Measurements from ENCODE around the gene NVL.
"Not testable (repeated sequence)": the region's sequence is repeated elsewhere in the genome, so short reads cannot be mapped to it uniquely, and the experiment has no call there.

The NVL gene

GRCh38 chr1:224321706-224322105 is 8.3 kb downstream of the NVL start:
- Histone ChIP-seq H3K4me1 (ENCODE audit: insufficient read depth, low read length) (no peaks in the 10 kb centered on the region), H3K9me3 (ENCODE audit: control insufficient read depth, insufficient read depth, low read length) (no peaks in the 10 kb centered on the region), H3K36me3 (ENCODE audit: insufficient read depth, low read length) (no peaks in the 10 kb centered on the region; the same call in 1 of the 2 replicates), H3K9ac (ENCODE audit: low read depth, low read length) (no peak overlapping the region)

DNA sequence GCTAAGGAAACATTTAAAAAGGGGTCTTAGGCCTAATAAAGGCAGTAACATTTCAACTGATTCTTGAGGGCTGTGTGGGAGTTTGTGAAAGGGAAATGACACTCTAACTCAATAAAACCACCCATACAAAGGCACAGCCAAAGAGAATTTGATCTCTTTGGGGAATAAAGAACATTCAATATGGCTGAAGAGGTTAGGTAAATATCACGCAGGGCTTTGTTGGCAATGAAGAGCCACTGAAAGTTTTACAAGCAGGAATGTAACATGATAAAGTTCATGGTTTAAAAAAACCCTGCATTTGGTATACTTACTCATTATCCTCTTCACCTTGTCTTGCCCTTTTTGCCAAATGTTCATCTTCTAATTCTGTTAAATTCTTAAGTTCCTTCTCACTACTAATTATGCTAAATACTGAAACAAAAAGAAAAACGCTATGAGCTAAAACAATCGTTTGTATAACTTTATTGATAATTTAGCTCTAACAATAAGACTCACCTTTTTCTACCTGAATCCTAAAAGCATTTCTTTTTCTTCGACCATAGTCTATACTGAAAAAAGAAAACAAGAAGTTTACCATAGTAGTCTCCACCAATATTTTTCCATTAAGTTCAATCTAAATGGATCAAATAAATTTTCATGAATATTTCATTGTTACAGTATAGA is 12.5 kb downstream of the NVL start:
- H3K4me1 ChIP-seq (ENCODE audit: insufficient read depth, low read length), result no peaks in the 10 kb centered on the region
- no peak overlapping the region for H3K9ac ChIP-seq (ENCODE audit: low read depth, low read length)
- H3K36me3 ChIP-seq (ENCODE audit: insufficient read depth, low read length), result 0 out of 2 replicates have a peak, but pooled peaks cover 5% of the 10 kb centered on the region
- H3K9me3 ChIP-seq (ENCODE audit: control insufficient read depth, insufficient read depth, low read length), result no peaks in the 10 kb centered on the region

GRCh38 chr1:224312025-224312424 is 17.9 kb downstream of the NVL start:
- no peaks in the 10 kb centered on the region for H3K4me1 ChIP-seq (ENCODE audit: insufficient read depth, low read length)
- no peaks in the 10 kb centered on the region for H3K9me3 ChIP-seq (ENCODE audit: control insufficient read depth, insufficient read depth, low read length)
- H3K36me3 ChIP-seq (ENCODE audit: insufficient read depth, low read length), result peaks cover 8% of the 10 kb centered on the region
- no peak overlapping the region for H3K9ac ChIP-seq (ENCODE audit: low read depth, low read length)

DNA sequence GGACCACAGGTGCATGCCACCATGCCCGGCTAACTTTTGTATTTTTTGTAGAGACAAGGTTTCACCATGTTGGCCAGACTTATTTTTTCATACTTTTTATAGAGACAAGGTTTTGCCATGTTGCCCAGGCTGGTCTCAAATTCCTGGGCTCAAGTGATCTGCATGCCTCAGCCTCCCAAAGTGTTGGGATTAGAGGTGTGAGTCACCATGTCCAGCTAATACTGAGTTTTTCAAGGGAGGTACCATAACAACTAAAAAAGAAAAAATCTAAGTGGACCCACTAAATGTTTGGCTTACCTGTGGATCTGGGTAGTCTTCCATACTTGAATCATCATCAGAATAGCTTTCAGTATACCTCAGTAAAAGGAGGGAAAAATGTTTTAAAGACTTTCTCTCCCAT is 18.5 kb downstream of the NVL start:
- H3K4me1 ChIP-seq (ENCODE audit: insufficient read depth, low read length); H3K9me3 ChIP-seq (ENCODE audit: control insufficient read depth, insufficient read depth, low read length); H3K9ac ChIP-seq (ENCODE audit: low read depth, low read length): not testable (repeated sequence)
- peaks cover 12% of the 10 kb centered on the region for H3K36me3 ChIP-seq (ENCODE audit: insufficient read depth, low read length)

GRCh38 chr1:224308064-224308463 is 21.9 kb downstream of the NVL start:
- Histone ChIP-seq H3K36me3 (ENCODE audit: insufficient read depth, low read length) (peaks cover 20% of the 10 kb centered on the region), H3K4me1 (ENCODE audit: insufficient read depth, low read length) (no peaks in the 10 kb centered on the region), H3K9ac (ENCODE audit: low read depth, low read length) (no peak overlapping the region), H3K9me3 (ENCODE audit: control insufficient read depth, insufficient read depth, low read length) (no peaks in the 10 kb centered on the region)

DNA sequence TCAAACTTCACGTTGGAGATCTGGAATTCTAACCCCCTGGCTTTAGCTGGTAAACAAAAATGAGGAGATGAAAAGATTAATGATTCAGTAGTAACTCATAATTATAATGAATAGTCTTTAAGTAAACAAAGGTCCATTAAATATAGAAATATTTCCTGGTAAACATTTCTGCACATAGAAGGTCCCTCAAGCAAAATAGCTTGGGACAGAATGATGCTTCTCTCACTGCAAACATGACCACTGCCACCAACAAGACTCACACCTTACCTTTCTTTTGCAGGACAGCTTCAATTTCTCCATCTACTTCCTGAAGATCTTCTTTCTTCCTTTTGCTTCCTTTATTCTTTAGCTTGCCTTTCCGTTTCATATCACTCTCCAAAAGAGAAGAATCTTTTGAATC is 25.2 kb downstream of the NVL start:
- H3K36me3 ChIP-seq (ENCODE audit: insufficient read depth, low read length), result peaks cover 38% of the 10 kb centered on the region

DNA sequence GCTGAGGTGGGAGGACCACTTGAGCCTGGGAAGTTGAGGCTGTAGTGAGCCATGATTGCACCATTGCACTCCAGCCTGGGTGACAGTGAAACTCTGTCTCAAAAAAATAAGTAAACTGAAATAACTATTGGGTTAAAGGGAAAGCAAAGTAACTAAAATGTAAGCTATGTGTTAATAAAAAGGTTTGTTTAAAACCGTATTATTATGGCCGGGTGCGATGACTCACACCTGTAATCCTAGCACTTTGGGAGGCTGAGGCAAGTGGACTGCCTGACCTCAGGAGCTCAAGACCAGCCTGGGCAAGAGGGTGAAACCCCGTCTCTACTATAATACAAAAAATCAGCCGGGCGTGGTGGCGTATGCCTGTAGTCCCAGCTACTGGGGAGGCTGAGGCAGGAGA is 27.0 kb downstream of the NVL start:
- peaks cover 45% of the 10 kb centered on the region for H3K36me3 ChIP-seq (ENCODE audit: insufficient read depth, low read length)
- H3K9ac ChIP-seq (ENCODE audit: low read depth, low read length), result no peak overlapping the region
- no peaks in the 10 kb centered on the region for H3K4me1 ChIP-seq (ENCODE audit: insufficient read depth, low read length)
- H3K9me3 ChIP-seq (ENCODE audit: control insufficient read depth, insufficient read depth, low read length), result no peaks in the 10 kb centered on the region

More for the DNA sequence above, 25.2 kb downstream of the NVL start:
- Histone ChIP-seq H3K9me3 (ENCODE audit: control insufficient read depth, insufficient read depth, low read length) (no peaks in the 10 kb centered on the region), H3K9ac (ENCODE audit: low read depth, low read length) (no peak overlapping the region), H3K4me1 (ENCODE audit: insufficient read depth, low read length) (no peaks in the 10 kb centered on the region)

DNA sequence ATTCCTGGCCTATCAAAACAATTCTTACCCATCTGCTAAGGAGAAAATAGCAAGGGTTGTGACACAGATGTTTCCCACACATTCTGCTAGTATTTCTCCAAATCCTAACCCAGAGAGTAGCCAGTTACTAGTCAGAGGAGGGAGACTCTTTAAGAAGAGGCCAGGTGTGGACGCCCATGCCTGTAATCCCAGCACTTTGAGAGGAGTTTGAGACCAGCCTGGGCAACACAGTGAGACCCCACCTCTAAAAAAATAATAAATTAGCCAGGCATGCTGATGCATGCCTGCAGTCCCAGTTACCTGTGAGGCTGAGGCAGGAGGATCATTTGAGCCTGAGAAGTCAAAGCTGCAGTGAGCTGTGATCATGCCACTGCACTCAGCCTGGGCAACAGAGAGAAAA is 28.6 kb downstream of the NVL start:
- no peak overlapping the region for H3K9ac ChIP-seq (ENCODE audit: low read depth, low read length)
- peaks cover 36% of the 10 kb centered on the region for H3K36me3 ChIP-seq (ENCODE audit: insufficient read depth, low read length)
- no peaks in the 10 kb centered on the region for H3K9me3 ChIP-seq (ENCODE audit: control insufficient read depth, insufficient read depth, low read length)
- no peaks in the 10 kb centered on the region for H3K4me1 ChIP-seq (ENCODE audit: insufficient read depth, low read length)

DNA sequence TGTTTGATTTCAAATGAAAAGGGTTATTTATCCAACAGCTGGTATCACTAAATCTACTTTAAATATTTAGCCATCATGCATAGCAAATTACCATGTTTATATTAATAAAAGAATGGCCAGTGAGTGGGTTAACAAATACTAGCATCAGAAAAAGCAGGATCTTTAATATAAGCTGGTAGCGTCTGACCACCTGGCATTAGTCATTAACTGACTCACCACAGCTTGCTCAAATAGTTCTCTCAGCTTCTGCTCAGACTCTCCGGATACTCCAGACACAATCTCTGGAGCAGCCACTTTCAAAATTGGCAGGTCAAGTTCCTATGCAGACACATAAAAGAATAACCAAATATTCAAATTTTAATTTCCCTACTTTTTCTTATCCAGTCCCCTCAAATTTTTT is 29.6 kb downstream of the NVL start:
- Histone ChIP-seq H3K36me3 (ENCODE audit: insufficient read depth, low read length) (peaks cover 44% of the 10 kb centered on the region), H3K9me3 (ENCODE audit: control insufficient read depth, insufficient read depth, low read length) (no peaks in the 10 kb centered on the region), H3K4me1 (ENCODE audit: insufficient read depth, low read length) (no peaks in the 10 kb centered on the region), H3K9ac (ENCODE audit: low read depth, low read length) (no peak overlapping the region)

DNA sequence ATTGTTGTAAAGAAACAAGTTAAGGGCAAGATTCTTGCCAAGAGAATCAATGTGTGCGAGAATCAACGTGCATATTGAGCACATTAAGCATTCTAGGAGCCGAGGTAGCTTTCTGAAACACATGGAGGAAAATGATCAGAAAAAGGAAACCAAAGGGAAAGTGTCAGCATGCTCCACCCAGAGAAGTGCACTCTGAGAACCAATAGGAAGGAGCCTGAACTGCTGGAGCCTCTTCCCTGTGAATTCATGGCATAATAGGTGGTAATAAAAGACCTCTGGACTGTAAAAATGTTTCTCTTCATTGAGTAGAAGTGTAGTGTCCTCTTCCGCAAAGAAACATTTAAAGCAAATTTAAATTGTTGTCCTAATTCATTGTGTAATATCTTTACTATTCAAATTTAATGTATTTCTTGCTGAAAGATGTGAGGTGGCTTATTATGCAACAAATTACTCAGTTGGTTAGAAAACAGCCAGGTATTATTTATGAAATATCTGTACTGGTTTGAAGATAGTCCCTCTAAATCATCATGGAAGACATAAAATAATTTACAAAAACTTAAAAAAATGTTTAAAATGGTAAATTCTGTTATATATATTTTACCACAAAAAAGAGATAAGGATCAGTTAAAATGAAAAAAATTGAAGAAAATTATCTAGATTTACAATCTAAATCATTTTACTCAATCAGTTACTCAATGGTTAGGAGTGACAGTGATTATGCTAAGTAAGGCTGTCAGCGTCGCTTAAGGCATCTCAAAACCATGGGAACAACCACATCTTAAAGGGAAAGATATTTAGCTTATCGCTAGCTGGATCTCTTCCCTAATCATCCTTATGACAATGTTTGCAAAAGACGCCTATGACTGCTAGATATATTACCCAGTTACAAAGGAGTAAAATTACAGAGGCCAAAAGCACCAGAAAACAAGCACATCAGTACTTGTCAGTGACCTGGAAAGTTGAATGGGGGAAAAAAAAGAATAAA is 31.3 kb downstream of the NVL start:
- H3K4me1 ChIP-seq (ENCODE audit: insufficient read depth, low read length), result no peaks in the 10 kb centered on the region
- H3K36me3 ChIP-seq (ENCODE audit: insufficient read depth, low read length), result peaks cover 47% of the 10 kb centered on the region
- no peak overlapping the region for H3K9ac ChIP-seq (ENCODE audit: low read depth, low read length)
- H3K9me3 ChIP-seq (ENCODE audit: control insufficient read depth, insufficient read depth, low read length), result no peaks in the 10 kb centered on the region

GRCh38 chr1:224294775-224295174 is 35.2 kb downstream of the NVL start:
- H3K4me1 ChIP-seq (ENCODE audit: insufficient read depth, low read length), result no peaks in the 10 kb centered on the region
- H3K36me3 ChIP-seq (ENCODE audit: insufficient read depth, low read length), result peaks cover 38% of the 10 kb centered on the region
- H3K9ac ChIP-seq (ENCODE audit: low read depth, low read length), result no peak overlapping the region
- no peaks in the 10 kb centered on the region for H3K9me3 ChIP-seq (ENCODE audit: control insufficient read depth, insufficient read depth, low read length)

DNA sequence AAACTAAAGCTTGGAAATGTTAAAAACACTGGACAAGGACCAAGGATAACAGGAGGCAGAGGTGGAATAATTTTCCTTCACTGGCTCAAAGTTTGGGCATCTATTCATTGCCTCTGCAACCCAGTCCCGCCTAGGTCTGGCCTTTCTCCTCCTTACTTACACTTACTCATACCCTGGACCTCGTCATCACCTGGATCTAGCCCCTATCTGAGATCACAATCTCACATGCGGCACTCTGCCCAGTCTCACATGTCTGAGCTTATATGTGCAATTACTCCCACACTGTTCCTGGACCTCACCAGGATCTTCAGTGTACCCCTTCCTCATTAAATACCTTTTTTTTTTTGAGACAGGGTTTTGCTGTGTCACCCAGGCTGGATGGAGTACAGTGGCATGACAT is 37.6 kb downstream of the NVL start:
- peaks cover 37% of the 10 kb centered on the region for H3K36me3 ChIP-seq (ENCODE audit: insufficient read depth, low read length)
- H3K9ac ChIP-seq (ENCODE audit: low read depth, low read length), result no peak overlapping the region
- H3K4me1 ChIP-seq (ENCODE audit: insufficient read depth, low read length), result peaks cover 3% of the 10 kb centered on the region; the same call in 1 of the 2 replicates
- no peaks in the 10 kb centered on the region for H3K9me3 ChIP-seq (ENCODE audit: control insufficient read depth, insufficient read depth, low read length)

DNA sequence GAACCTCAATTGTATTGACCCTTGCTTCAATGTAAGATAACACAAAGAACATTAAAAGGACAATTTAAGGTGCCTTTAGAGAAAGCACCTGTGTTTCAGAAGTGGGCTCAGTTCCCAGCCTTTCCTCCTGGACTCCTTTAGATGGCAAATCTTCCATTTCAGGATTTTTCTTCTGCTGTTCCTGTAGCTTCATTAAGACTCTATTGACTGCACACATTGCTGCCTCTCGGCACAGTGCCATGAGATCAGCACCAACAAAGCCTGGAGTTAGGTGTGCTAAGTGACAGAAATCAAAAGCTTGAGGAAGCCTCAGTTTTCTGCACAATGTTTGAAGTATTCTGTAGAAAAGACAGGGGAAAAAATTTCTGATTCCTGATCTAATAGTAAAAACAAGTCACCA is 40.6 kb downstream of the NVL start:
- Histone ChIP-seq H3K4me1 (ENCODE audit: insufficient read depth, low read length) (peaks cover 3% of the 10 kb centered on the region; the same call in 1 of the 2 replicates), H3K9ac (ENCODE audit: low read depth, low read length) (no peak overlapping the region), H3K36me3 (ENCODE audit: insufficient read depth, low read length) (peaks cover 29% of the 10 kb centered on the region), H3K9me3 (ENCODE audit: control insufficient read depth, insufficient read depth, low read length) (no peaks in the 10 kb centered on the region)

- Histone ChIP-seq H3K36me3 (ENCODE audit: insufficient read depth, low read length) (peaks cover 16% of the 10 kb centered on the region), H3K9me3 (ENCODE audit: control insufficient read depth, insufficient read depth, low read length) (no peaks in the 10 kb centered on the region), H3K9ac (ENCODE audit: low read depth, low read length) (no peak overlapping the region), H3K4me1 (ENCODE audit: insufficient read depth, low read length) (peaks cover 3% of the 10 kb centered on the region; the same call in 1 of the 2 replicates)
These were observed 42.3 kb downstream of the NVL start for GRCh38 chr1:224287714-224288113.

- Histone ChIP-seq H3K36me3 (ENCODE audit: insufficient read depth, low read length) (peaks cover 5% of the 10 kb centered on the region), H3K9ac (ENCODE audit: low read depth, low read length) (no peak overlapping the region), H3K9me3 (ENCODE audit: control insufficient read depth, insufficient read depth, low read length) (no peaks in the 10 kb centered on the region), H3K4me1 (ENCODE audit: insufficient read depth, low read length) (no peaks in the 10 kb centered on the region)
These were observed 47.8 kb downstream of the NVL start for GRCh38 chr1:224282140-224282539.

Data from ES-I3 (cell line).